ENCODE measurements around the gene PARD6A. TPM values are rescaled to one million over a fixed set of nuclear protein-coding genes. Genes with fewer than 3 reads are reported as not detected.
A peak's percentile ranks its signal among the peaks of the same experiment; 100 is the strongest.

The PARD6A gene
- polyA plus RNA-seq, 1 donor (not counting 4 experiments of a cell fraction or from before 2014, with no cell fraction given), result 0.20 TPM

GRCh38 chr16:67641779-67642708 lies 18.7 kb upstream of the PARD6A start:
- no peaks in the 10 kb centered on the region for H4K20me1 ChIP-seq (ENCODE audit: control insufficient read depth, extremely low read depth, insufficient read depth, low read length)
- H3K36me3 ChIP-seq (ENCODE audit: control insufficient read depth in 2 of 2, extremely low read depth in 1 of 2, insufficient read depth in 2 of 2, low read length in 2 of 2), result peaks cover 4 to 10% of the 10 kb centered on the region in 2 experiments
- TF ChIP-seq CTCF (optimal IDR thresholded peaks at IDR 0.05 in 1 of 3, IDR thresholded peaks at IDR 0.05 in 1 of 3, conservative IDR thresholded peaks at IDR 0.05 in 1 of 3; ENCODE audit: extremely low read depth in 1 of 3, insufficient read depth in 2 of 3, low read length in 3 of 3) (no peak), EZH2 (IDR thresholded peaks at IDR 0.05; ENCODE audit: low read length) (no peak)
- dilution Hi-C loops (cut with MboI; ENCODE audit: extremely low pct_ligation_motif_present, low sequenced_read_pairs), result no loop called here
- H3K9me3 ChIP-seq (ENCODE audit: control insufficient read depth, low read depth, low read length), result no peaks in the 10 kb centered on the region
- peaks cover 5% of the 10 kb centered on the region for H3K4me1 ChIP-seq (ENCODE audit: control insufficient read depth, extremely low read depth, insufficient read depth, low read length)
- DNase-seq (ENCODE audit: low read depth, low spot score) (no peak), FAIRE-seq (peak; percentile 81)
- H3K9ac ChIP-seq (ENCODE audit: control insufficient read depth, extremely low read depth, insufficient read depth, low read length), result no peak overlapping the region
- H3K27ac ChIP-seq (ENCODE audit: control insufficient read depth, insufficient read depth, low read length), result no peak overlapping the region
- H3K9me1 ChIP-seq (ENCODE audit: control insufficient read depth, extremely low read depth, insufficient read depth, low read length), result peaks cover 3% of the 10 kb centered on the region
- H3K79me2 ChIP-seq (ENCODE audit: control insufficient read depth, insufficient read depth, low read length), result no peaks in the 10 kb centered on the region
- H3K27me3 ChIP-seq (ENCODE audit: control insufficient read depth, extremely low read depth, insufficient read depth, low read length), result peaks cover 26% of the 10 kb centered on the region
- no peak overlapping the region for H2AFZ ChIP-seq (ENCODE audit: control insufficient read depth, low read length)
- H3K4me3 ChIP-seq (ENCODE audit: control insufficient read depth in 2 of 3, extremely low read depth in 1 of 3, insufficient read depth in 2 of 3, low read depth in 1 of 3, low read length in 3 of 3), result no peak overlapping the region
- H3K4me2 ChIP-seq (ENCODE audit: control insufficient read depth, extremely low read depth, insufficient read depth, low read depth, low read length), result peak overlapping the region; percentile 14

GRCh38 chr16:67644038-67644437 lies 16.7 kb upstream of the PARD6A start:
- no peak overlapping the region for H3K4me2 ChIP-seq (ENCODE audit: control insufficient read depth, extremely low read depth, insufficient read depth, low read depth, low read length)
- no peaks in the 10 kb centered on the region for H4K20me1 ChIP-seq (ENCODE audit: control insufficient read depth, extremely low read depth, insufficient read depth, low read length)
- FAIRE-seq, result no peak
- H3K4me1 ChIP-seq (ENCODE audit: control insufficient read depth, extremely low read depth, insufficient read depth, low read length), result peaks cover 5% of the 10 kb centered on the region
- H3K36me3 ChIP-seq (ENCODE audit: control insufficient read depth in 2 of 2, extremely low read depth in 1 of 2, insufficient read depth in 2 of 2, low read length in 2 of 2), result peaks cover 3% of the 10 kb centered on the region in 2 experiments
- no peak for TF ChIP-seq CTCF (optimal IDR thresholded peaks at IDR 0.05 in 1 of 3, IDR thresholded peaks at IDR 0.05 in 1 of 3, conservative IDR thresholded peaks at IDR 0.05 in 1 of 3; ENCODE audit: extremely low read depth in 1 of 3, insufficient read depth in 2 of 3, low read length in 3 of 3)
- peak; percentile 26 for TF ChIP-seq EZH2 (IDR thresholded peaks at IDR 0.05; ENCODE audit: low read length)
- H3K9ac ChIP-seq (ENCODE audit: control insufficient read depth, extremely low read depth, insufficient read depth, low read length), result no peak overlapping the region
- no peaks in the 10 kb centered on the region for H3K9me3 ChIP-seq (ENCODE audit: control insufficient read depth, low read depth, low read length)
- H3K79me2 ChIP-seq (ENCODE audit: control insufficient read depth, insufficient read depth, low read length), result no peaks in the 10 kb centered on the region
- no peak overlapping the region for H2AFZ ChIP-seq (ENCODE audit: control insufficient read depth, low read length)
- DNase-seq (ENCODE audit: low read depth, low spot score), result no peak
- H3K27me3 ChIP-seq (ENCODE audit: control insufficient read depth, extremely low read depth, insufficient read depth, low read length), result peaks cover 45% of the 10 kb centered on the region
- no peak overlapping the region for H3K27ac ChIP-seq (ENCODE audit: control insufficient read depth, insufficient read depth, low read length)
- H3K9me1 ChIP-seq (ENCODE audit: control insufficient read depth, extremely low read depth, insufficient read depth, low read length), result peaks cover 3% of the 10 kb centered on the region
- dilution Hi-C loops (cut with MboI; ENCODE audit: extremely low pct_ligation_motif_present, low sequenced_read_pairs), result no loop called here
- no peak overlapping the region for H3K4me3 ChIP-seq (ENCODE audit: control insufficient read depth in 2 of 3, extremely low read depth in 1 of 3, insufficient read depth in 2 of 3, low read depth in 1 of 3, low read length in 3 of 3)

Measured in keratinocyte (primary cell).